Right lobe of liver (tissue), 5 donors: ENCODE measurements around the gene SPN. TPM values are rescaled to one million over a fixed set of nuclear protein-coding genes. Genes with fewer than 3 reads are reported as not detected.

Source experiments
- total RNA-seq, 6 experiments: library from RNA; depleted of rRNA in 2 of 6; stranded (reverse); fragments of >200 nt in 2 of 6; fragmentation: NEBNext Ultra II Directional in 3 of 6; extraction: Animal tissue kit (Norgen Biotek cat#: 25700) in 3 of 6; gene quantifications; one replicate each; pipeline versions ENCODE4 v1.1.0 to v1.2.4, GENCODE V29; 2016 to 2023
- donor health status: DM: no; HTN: no; CAD: no.
- donor health status: DM: no; HTN: no; CAD: no.
- donor health status: DM: no; HTN: yes; CAD: no.
- donor health status: DM: no; HTN: yes; CAD: no.

The SPN gene
- total RNA-seq, 6 experiments from 2014 or later, result 0.60 to 3.3 (median 1.4) TPM

Other genes starting within 250 kb of the SPN start
- 1 to 10 TPM; 1.7 to 6.6 (median 2.7) TPM for gene BOLA2, start 208.9 kb upstream of the SPN start, total RNA-seq
- gene SLX1B, start 208.7 kb upstream of the SPN start, total RNA-seq, result 10 to 100 TPM; 14.4 to 37.8 (median 25.5) TPM
- gene SULT1A4, start 203.3 kb upstream of the SPN start, total RNA-seq, result 1 to 10 TPM in 4 of 6 experiments, under 1 TPM in 2; 0.33 to 9.9 (median 3.9) TPM
- 10 to 100 TPM in 5 of 6 experiments, 1 to 10 TPM in 1; 7.3 to 39.3 (median 17.4) TPM for gene NPIPB12, start 156.8 kb upstream of the SPN start, total RNA-seq
- 100 to 1,000 TPM in 5 of 6 experiments, 10 to 100 TPM in 1; 95.2 to 154 (median 128) TPM for gene QPRT, start 15.9 kb downstream of the SPN start, total RNA-seq
- gene C16orf54, start 82.7 kb downstream of the SPN start, total RNA-seq, result 1 to 10 TPM in 1 of 6 experiments, under 1 TPM in 5; 0.40 to 1.2 (median 0.66) TPM
- 1 to 10 TPM in 4 of 6 experiments, under 1 TPM in 2; 0.06 to 3.1 (median 1.1) TPM for gene ZG16, start 115.0 kb downstream of the SPN start, total RNA-seq
- gene KIF22, start 127.5 kb downstream of the SPN start, total RNA-seq, result 10 to 100 TPM in 5 of 6 experiments, 1 to 10 TPM in 1; 9.8 to 27.1 (median 24.7) TPM
- gene MAZ, start 143.3 kb downstream of the SPN start, total RNA-seq, result 100 to 1,000 TPM in 1 of 6 experiments, 10 to 100 TPM in 5; 42.9 to 106 (median 60.7) TPM
- gene PRRT2, start 148.9 kb downstream of the SPN start, total RNA-seq, result under 1 TPM in 4 of 6 experiments, not detected in 2; 0.15 to 0.98 (median 0.51) TPM
- 10 to 100 TPM in 5 of 6 experiments, 1 to 10 TPM in 1; 8.5 to 26.1 (median 11.5) TPM for gene PAGR1, start 152.9 kb downstream of the SPN start, total RNA-seq
- gene MVP, start 157.2 kb downstream of the SPN start, total RNA-seq, result 100 to 1,000 TPM in 2 of 6 experiments, 10 to 100 TPM in 4; 37.4 to 112 (median 77.8) TPM
- gene CDIPT, start 200.0 kb downstream of the SPN start, total RNA-seq, result 10 to 100 TPM; 35.1 to 96.6 (median 58.2) TPM
- gene SEZ6L2, start 236.3 kb downstream of the SPN start, total RNA-seq, result under 1 TPM; 0.15 to 0.56 (median 0.32) TPM
- gene ASPHD1, start 237.2 kb downstream of the SPN start, total RNA-seq, result under 1 TPM in 2 of 6 experiments, not detected in 4; 0.38 to 0.50 TPM